CD14-positive monocyte (primary cell): Measurements from ENCODE around the gene MBTD1. TPM values are rescaled to one million over a fixed set of nuclear protein-coding genes. Genes with fewer than 3 reads are reported as not detected.
"Not testable (repeated sequence)": the region's sequence is repeated elsewhere in the genome, so short reads cannot be mapped to it uniquely, and the experiment has no call there.

Source experiments
- DNase-seq, 3 donors: peaks; one replicate each; pipeline ENCODE4 v3.0.0-alpha.2; 2011 to 2022
- H2AFZ ChIP-seq: 2 replicates; pipeline ENCODE4 v1.6.0; 2012; ENCODE audit warnings: mild to moderate bottlenecking, low read depth, low read length, inconsistent platforms; ENCODE audit not compliant: insufficient read depth, poor library complexity, severe bottlenecking
- H3K27ac ChIP-seq, 2 donors: 1 replicate in 1 of 2; 2 replicates in 1 of 2; pipeline ENCODE4 v1.5.1; 2012 to 2013; ENCODE audit warnings: low read length in 2 of 2, control low read depth in 1 of 2, inconsistent platforms in 1 of 2, low read depth in 1 of 2, mild to moderate bottlenecking in 1 of 2
- H3K27me3 ChIP-seq, 2 donors: one replicate each; pipeline versions ENCODE4 v1.6.0 to v1.6.1; 2011 to 2013; ENCODE audit warnings: low read length in 2 of 2; ENCODE audit not compliant: control insufficient read depth in 2 of 2, insufficient read depth in 2 of 2
- H3K36me3 ChIP-seq, 2 donors: replicated peaks in 1 of 2; 1 replicate in 1 of 2; 2 replicates in 1 of 2; pipeline versions ENCODE4 v1.5.1 to v1.6.1; 2012 to 2013; ENCODE audit warnings: low read length in 2 of 2, control low read depth in 1 of 2, inconsistent platforms in 1 of 2, mild to moderate bottlenecking in 1 of 2; ENCODE audit not compliant: insufficient read depth in 2 of 2, control insufficient read depth in 1 of 2
- H3K4me1 ChIP-seq, 2 donors: 1 replicate in 1 of 2; 2 replicates in 1 of 2; pipeline versions ENCODE4 v1.5.1 to v1.6.1; 2012 to 2013; ENCODE audit warnings: low read length in 2 of 2, control low read depth in 1 of 2, inconsistent platforms in 1 of 2, mild to moderate bottlenecking in 1 of 2, moderate library complexity in 1 of 2; ENCODE audit not compliant: insufficient read depth in 2 of 2, control insufficient read depth in 1 of 2
- H3K4me2 ChIP-seq: replicated peaks from 2 replicates; pipeline ENCODE3; 2012; ENCODE audit warnings: low read length, moderate library complexity, mild to moderate bottlenecking; ENCODE audit not compliant: poor library complexity, severe bottlenecking; ENCODE audit errors: extremely low read depth
- H3K4me3 ChIP-seq, 3 experiments: fragments of 200-600 bp in 1 of 3; sonication (generic) in 1 of 3; replicated peaks in 1 of 3; 1 replicate in 2 of 3; 2 replicates in 1 of 3; pipeline ENCODE4 v1.5.1; 2011 to 2013; ENCODE audit warnings: low read length in 3 of 3, mild to moderate bottlenecking in 3 of 3, control low read depth in 2 of 3, low read depth in 2 of 3, inconsistent platforms in 1 of 3, moderate library complexity in 1 of 3
- H3K79me2 ChIP-seq: 2 replicates; pipeline ENCODE4 v1.6.0; 2012; ENCODE audit warnings: mild to moderate bottlenecking, control low read depth, inconsistent platforms, low read length, moderate library complexity; ENCODE audit not compliant: insufficient read depth
- H3K9ac ChIP-seq: 2 replicates; pipeline ENCODE4 v1.6.0; 2017; ENCODE audit warnings: low read length, mild to moderate bottlenecking; ENCODE audit not compliant: insufficient read depth, poor library complexity, severe bottlenecking
- H3K9me3 ChIP-seq, 2 donors: replicated peaks in 1 of 2; 1 replicate in 1 of 2; 2 replicates in 1 of 2; pipeline versions ENCODE4 v1.5.1 to v1.6.1; 2012 to 2013; ENCODE audit warnings: low read length in 2 of 2, control low read depth in 1 of 2; ENCODE audit not compliant: control insufficient read depth in 1 of 2, insufficient read depth in 1 of 2
- H4K20me1 ChIP-seq: 2 replicates; pipeline ENCODE4 v1.6.0; 2012; ENCODE audit warnings: mild to moderate bottlenecking, low read length, control low read depth, moderate library complexity; ENCODE audit not compliant: insufficient read depth
- H3K27ac Mint-ChIP-seq, 7 donors: one replicate each; pipeline ENCODE4 v1.8.0; 2020; ENCODE audit warnings: mild to moderate bottlenecking in 7 of 7, mixed read lengths in 7 of 7, moderate library complexity in 6 of 7, inconsistent platforms in 2 of 7
- H3K27me3 Mint-ChIP-seq, 3 donors: one replicate each; pipeline ENCODE4 v1.8.0; 2021 to 2022; ENCODE audit warnings: low read depth in 3 of 3, mild to moderate bottlenecking in 3 of 3, mixed read lengths in 3 of 3, moderate library complexity in 3 of 3, inconsistent platforms in 1 of 3
- H3K36me3 Mint-ChIP-seq, 2 donors: one replicate each; pipeline ENCODE4 v1.8.0; 2020; ENCODE audit warnings: mixed read lengths in 2 of 2, inconsistent platforms in 1 of 2, mild to moderate bottlenecking in 1 of 2
- H3K4me1 Mint-ChIP-seq: one replicate; pipeline ENCODE4 v1.8.0; 2020; ENCODE audit warnings: mild to moderate bottlenecking, mixed read lengths
- H3K4me3 Mint-ChIP-seq, 2 donors: one replicate each; pipeline ENCODE4 v1.8.0; 2020; ENCODE audit warnings: mild to moderate bottlenecking in 2 of 2, mixed read lengths in 2 of 2, moderate library complexity in 1 of 2
- H3K9me3 Mint-ChIP-seq, 7 donors: one replicate each; pipeline ENCODE4 v1.8.0; 2020 to 2022; ENCODE audit warnings: mixed read lengths in 7 of 7, mild to moderate bottlenecking in 6 of 7, moderate library complexity in 6 of 7, inconsistent platforms in 2 of 7
- WGBS: methylation state at CpG from one replicate; pipeline ENCODE4 v1.1.5; 2013; ENCODE audit warnings: missing lambda C conversion rate; ENCODE audit not compliant: insufficient coverage; 5-methylcytosine and 5-hydroxymethylcytosine counted together
- intact Hi-C, 2 donors: fragments of 100-400 bp; cut with micrococcal nuclease; formaldehyde crosslinking; loops; one replicate each; pipeline versions ENCODE4 v1.15.0 to v1.15.1; 2023
- polyA plus RNA-seq, 3 donors: library from polyadenylated mRNA; depleted of rRNA in 1 of 3; unstranded in 2 of 3; stranded (reverse) in 1 of 3; fragments of 300-500 nt in 2 of 3; fragments of >200 nt in 1 of 3; fragmentation: Illumina TruSeq in 2 of 3; gene quantifications; 1 replicate in 2 of 3; 2 replicates in 1 of 3; pipeline ENCODE4 v1.2.3, GENCODE V29; 2012 to 2021
- TF ChIP-seq, protein P1 (sequence below): fragments of 200-600 bp; IDR thresholded peaks from one replicate; pipeline ENCODE4 v1.8.0; 2022; ENCODE audit warnings: antibody characterized with exemption, mild to moderate bottlenecking

MBTD1 gene
- polyA plus RNA-seq, 3 donors, result 5.9 to 11.3 (median 10.0) TPM

DNA sequence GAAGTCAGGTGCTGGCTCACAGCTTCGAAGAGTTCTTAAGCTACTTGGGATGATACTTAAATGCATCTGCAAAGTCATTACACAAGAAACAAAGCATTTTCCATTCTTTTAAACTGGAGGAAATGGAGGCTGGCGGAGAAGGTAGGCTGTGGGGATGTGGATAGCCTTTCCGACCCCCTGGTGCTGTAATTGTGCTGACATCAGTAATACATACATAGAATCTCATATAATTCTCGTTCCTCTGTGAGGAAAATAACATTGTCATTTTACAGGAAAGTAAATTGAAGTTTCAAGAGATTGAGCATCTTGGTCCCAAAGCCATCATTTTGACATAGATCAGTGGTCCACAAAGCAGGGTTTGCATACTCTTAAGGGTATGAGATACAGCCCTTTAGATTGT lies 40.0 kb upstream of the MBTD1 start:
- no peaks in the 10 kb centered on the region for H3K27me3 Mint-ChIP-seq
- Histone ChIP-seq H3K27ac (no peak overlapping the region), H3K9ac (no peak overlapping the region), H3K36me3 (peaks cover 10 to 43% of the 10 kb centered on the region in 2 donors), H4K20me1 (no peaks in the 10 kb centered on the region), H3K79me2 (no peaks in the 10 kb centered on the region), H3K4me2 (no peak overlapping the region), H3K9me3 (peaks cover 0 to 1% of the 10 kb centered on the region in 2 donors), H2AFZ (no peak overlapping the region), H3K27me3 (no peaks in the 10 kb centered on the region), H3K4me1 (no peaks in the 10 kb centered on the region), H3K4me3 (no peak overlapping the region)
- no peak for DNase-seq
- TF ChIP-seq, protein P1, sequence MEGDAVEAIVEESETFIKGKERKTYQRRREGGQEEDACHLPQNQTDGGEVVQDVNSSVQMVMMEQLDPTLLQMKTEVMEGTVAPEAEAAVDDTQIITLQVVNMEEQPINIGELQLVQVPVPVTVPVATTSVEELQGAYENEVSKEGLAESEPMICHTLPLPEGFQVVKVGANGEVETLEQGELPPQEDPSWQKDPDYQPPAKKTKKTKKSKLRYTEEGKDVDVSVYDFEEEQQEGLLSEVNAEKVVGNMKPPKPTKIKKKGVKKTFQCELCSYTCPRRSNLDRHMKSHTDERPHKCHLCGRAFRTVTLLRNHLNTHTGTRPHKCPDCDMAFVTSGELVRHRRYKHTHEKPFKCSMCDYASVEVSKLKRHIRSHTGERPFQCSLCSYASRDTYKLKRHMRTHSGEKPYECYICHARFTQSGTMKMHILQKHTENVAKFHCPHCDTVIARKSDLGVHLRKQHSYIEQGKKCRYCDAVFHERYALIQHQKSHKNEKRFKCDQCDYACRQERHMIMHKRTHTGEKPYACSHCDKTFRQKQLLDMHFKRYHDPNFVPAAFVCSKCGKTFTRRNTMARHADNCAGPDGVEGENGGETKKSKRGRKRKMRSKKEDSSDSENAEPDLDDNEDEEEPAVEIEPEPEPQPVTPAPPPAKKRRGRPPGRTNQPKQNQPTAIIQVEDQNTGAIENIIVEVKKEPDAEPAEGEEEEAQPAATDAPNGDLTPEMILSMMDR, result no peak
- H3K27ac Mint-ChIP-seq, result no peak overlapping the region
- no CpG with 5 or more reads among the region's 4 CpGs for WGBS
- H3K9me3 Mint-ChIP-seq, result peaks cover 0 to 6% (median 1%) of the 10 kb centered on the region in 7 donors
- H3K4me3 Mint-ChIP-seq, result no peak overlapping the region
- intact Hi-C loops, result loop anchor here in 1 of 2 donors (5.0 kb wide), 1 partner anchor 237 kb away; no protein-coding TSS in a partner anchor
- H3K36me3 Mint-ChIP-seq, result peaks cover 31 to 39% of the 10 kb centered on the region in 2 donors
- H3K4me1 Mint-ChIP-seq, result no peaks in the 10 kb centered on the region

DNA sequence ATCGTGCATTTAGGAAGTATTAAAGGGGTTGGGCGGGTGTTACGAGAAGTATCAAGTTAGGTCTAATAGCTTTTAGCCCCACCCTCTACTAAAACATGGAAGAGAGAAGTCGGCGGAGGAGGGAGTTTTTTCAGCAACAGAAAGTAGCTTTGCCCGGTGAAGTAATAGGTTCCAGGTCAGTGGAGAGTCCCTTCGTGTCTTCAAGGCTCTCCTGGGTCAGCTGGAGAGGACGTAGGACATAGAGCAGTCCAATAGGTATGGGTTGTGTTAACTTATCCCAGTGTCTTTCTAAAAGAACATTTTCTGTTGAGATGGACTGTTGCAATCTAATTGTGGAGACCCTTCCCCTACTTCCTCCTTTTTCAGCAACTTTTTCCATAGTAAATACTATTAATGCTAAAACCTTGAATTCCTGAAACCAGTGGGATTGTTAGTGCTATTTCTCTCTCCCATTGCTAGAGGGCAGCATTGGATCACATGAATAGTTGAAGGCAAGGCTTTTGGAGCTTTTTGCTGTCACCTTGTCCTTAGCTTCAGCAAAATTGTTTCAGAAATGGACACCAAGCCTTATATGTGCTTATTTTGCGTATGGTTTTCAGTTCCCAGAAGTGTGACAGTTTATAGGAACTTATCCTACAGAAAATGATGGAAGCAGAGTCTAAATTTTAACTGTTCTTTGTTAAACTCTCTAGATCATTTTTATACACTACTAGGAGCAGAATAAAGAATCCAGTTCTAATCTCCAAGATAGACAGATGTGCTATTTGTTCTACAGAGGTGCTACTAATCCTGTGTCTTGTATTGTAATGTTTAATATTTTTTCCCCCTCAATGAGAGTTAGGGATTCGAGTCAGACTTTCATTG lies 38.9 kb upstream of the MBTD1 start:
- Histone ChIP-seq H4K20me1 (no peaks in the 10 kb centered on the region), H2AFZ (no peak overlapping the region), H3K4me3 (no peak overlapping the region), H3K4me1 (no peaks in the 10 kb centered on the region), H3K27me3 (no peaks in the 10 kb centered on the region), H3K9ac (no peak overlapping the region), H3K27ac (peak overlapping the region in 1 of 2 donors; percentile 14), H3K36me3 (peaks cover 12 to 51% of the 10 kb centered on the region in 2 donors), H3K79me2 (no peaks in the 10 kb centered on the region), H3K9me3 (no peaks in the 10 kb centered on the region), H3K4me2 (no peak overlapping the region)
- peak overlapping the region in 1 of 7 donors; percentile 27 for H3K27ac Mint-ChIP-seq
- H3K9me3 Mint-ChIP-seq, result peaks cover 0 to 2% (median 0%) of the 10 kb centered on the region in 7 donors
- TF ChIP-seq, protein P1, result peak; percentile 71
- H3K36me3 Mint-ChIP-seq, result peaks cover 38 to 50% of the 10 kb centered on the region in 2 donors
- no CpG with 5 or more reads among the region's 10 CpGs for WGBS
- H3K27me3 Mint-ChIP-seq, result no peaks in the 10 kb centered on the region
- no peak overlapping the region for H3K4me3 Mint-ChIP-seq
- peak in 2 of 3 donors; percentile 4 to 11 for DNase-seq
- no peaks in the 10 kb centered on the region for H3K4me1 Mint-ChIP-seq
- intact Hi-C loops, result loop anchor here in 1 of 2 donors (5.0 kb wide), 1 partner anchor 239 kb away; no protein-coding TSS in a partner anchor

DNA sequence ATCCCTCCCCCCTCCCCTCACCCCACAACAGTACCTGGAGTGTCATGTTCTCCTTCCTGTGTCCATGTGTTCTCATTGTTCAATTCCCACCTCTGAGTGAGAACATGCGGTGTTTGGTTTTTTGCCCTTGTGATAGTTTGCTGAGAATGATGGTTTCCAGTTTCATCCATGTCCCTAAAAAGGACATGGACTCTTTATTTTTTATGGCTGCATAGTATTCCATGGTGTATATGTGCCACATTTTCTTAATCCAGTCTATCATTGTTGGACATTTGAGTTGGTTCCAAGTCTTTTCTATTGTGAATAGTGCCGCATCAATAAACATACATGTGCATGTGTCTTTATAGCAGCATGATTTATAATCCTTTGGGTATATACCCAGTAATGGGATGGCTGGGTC lies 34.5 kb upstream of the MBTD1 start:
- H2AFZ ChIP-seq, H3K4me1 ChIP-seq, H3K27me3 ChIP-seq, intact Hi-C loops, H3K4me1 Mint-ChIP-seq, H4K20me1 ChIP-seq, H3K9me3 Mint-ChIP-seq, H3K4me3 ChIP-seq, H3K27ac ChIP-seq, H3K4me2 ChIP-seq, H3K4me3 Mint-ChIP-seq, H3K9me3 ChIP-seq, H3K79me2 ChIP-seq, H3K27me3 Mint-ChIP-seq, H3K9ac ChIP-seq, DNase-seq, H3K27ac Mint-ChIP-seq: not testable (repeated sequence)
- WGBS, result no CpG with 5 or more reads among the region's 2 CpGs
- peaks cover 44 to 89% of the 10 kb centered on the region in 2 donors for H3K36me3 ChIP-seq
- peaks cover 64 to 84% of the 10 kb centered on the region in 2 donors for H3K36me3 Mint-ChIP-seq
